ENCODE results near the gene EIF4G1.

Gene EIF4G1

GRCh38 chr3:184368586-184369183 is 54.3 kb downstream of the EIF4G1 start:
- no peak for DNase-seq (ENCODE audit: low read depth)

- DNase-seq (ENCODE audit: low read depth): no peak
Measured at GRCh38 chr3:184371570-184372018, 57.2 kb downstream of the EIF4G1 start.

- no peak for DNase-seq (ENCODE audit: low read depth)
Measured at GRCh38 chr3:184372296-184372821, 58.0 kb downstream of the EIF4G1 start.

- DNase-seq (ENCODE audit: low read depth): no peak
Measured at GRCh38 chr3:184372911-184373310, 58.5 kb downstream of the EIF4G1 start.

GRCh38 chr3:184373422-184373821 is 59.0 kb downstream of the EIF4G1 start:
- DNase-seq (ENCODE audit: low read depth): no peak

- DNase-seq (ENCODE audit: low read depth): no peak
Measured at GRCh38 chr3:184375747-184376461, 61.5 kb downstream of the EIF4G1 start.

GRCh38 chr3:184377374-184377773 is 63.0 kb downstream of the EIF4G1 start:
- no peak for DNase-seq (ENCODE audit: low read depth)

GRCh38 chr3:184377882-184378445 is 63.6 kb downstream of the EIF4G1 start, which contains the start of gene THPO:
THPO (minus strand) TSS chr3:184378207; CDS start chr3:184376259, 1,948 bp downstream.
- no peak for DNase-seq (ENCODE audit: low read depth)

GRCh38 chr3:184378651-184379357 is 64.4 kb downstream of the EIF4G1 start:
- no peak for DNase-seq (ENCODE audit: low read depth)

- no peak for DNase-seq (ENCODE audit: low read depth)
Measured at GRCh38 chr3:184379358-184380184, 65.2 kb downstream of the EIF4G1 start, which contains the start of gene CHRD. CHRD (plus strand) TSS chr3:184380054; CDS start chr3:184380319, 265 bp downstream.

- no peak for DNase-seq (ENCODE audit: low read depth)
Measured at GRCh38 chr3:184380185-184380626, 65.8 kb downstream of the EIF4G1 start.

- no peak for DNase-seq (ENCODE audit: low read depth)
Measured at GRCh38 chr3:184380627-184381260, 66.3 kb downstream of the EIF4G1 start.

- DNase-seq (ENCODE audit: low read depth): no peak
Measured at GRCh38 chr3:184381261-184382224, 67.1 kb downstream of the EIF4G1 start.

- DNase-seq (ENCODE audit: low read depth): no peak
Measured at GRCh38 chr3:184382326-184383032, 68.1 kb downstream of the EIF4G1 start.

- DNase-seq (ENCODE audit: low read depth): no peak
Measured at GRCh38 chr3:184383033-184383740, 68.8 kb downstream of the EIF4G1 start.

GRCh38 chr3:184384342-184384741 is 69.9 kb downstream of the EIF4G1 start:
- DNase-seq (ENCODE audit: low read depth): no peak
